ENCODE measurements around the gene ROMO1.

DNA sequence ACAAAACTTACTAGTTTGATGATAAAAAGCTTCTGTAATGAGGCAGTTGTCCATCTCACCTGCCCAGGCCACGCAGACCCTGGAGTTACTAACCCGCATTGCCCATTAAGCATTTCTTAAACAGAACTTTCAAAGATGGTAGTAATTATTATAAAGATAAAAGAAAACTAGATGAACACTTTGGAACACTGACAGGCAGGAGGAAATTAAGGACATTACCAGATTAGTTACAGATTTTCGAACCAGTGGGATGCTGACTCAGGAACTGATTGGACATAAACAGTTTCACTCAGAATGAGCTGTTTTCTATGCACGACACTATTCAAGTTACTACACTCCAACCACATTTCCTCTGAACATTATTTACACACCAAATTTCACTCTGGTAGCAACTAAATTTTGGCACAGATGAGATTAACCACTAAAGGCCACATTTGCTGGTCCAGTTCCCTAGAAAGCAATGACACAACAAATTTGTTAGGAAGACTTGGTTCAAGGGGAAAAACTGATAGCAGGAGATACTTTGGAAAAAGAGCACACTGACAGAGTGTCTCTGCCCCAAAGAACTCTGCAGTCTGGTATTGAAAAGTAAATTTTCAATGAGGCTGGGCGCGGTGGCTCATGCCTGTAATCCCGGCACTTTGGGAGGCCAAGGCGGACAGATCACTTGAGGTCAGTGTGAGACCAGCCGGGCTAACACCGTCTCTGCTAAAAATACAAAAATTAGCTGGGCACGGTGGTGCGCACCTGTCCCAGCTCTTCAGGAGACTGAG, 3.0 kb downstream of the ROMO1 start:
- TF ChIP-seq CTCF (IDR thresholded peaks at IDR 0.05; ENCODE audit: poor library complexity) (no peak), EZH2 (IDR thresholded peaks at IDR 0.05; ENCODE audit: borderline replicate concordance) (no peak), EZH2phosphoT487 (IDR thresholded peaks at IDR 0.05; ENCODE audit: low read depth, severe bottlenecking, unreplicated experiment) (no peak)
